Measurements from ENCODE around the gene GUCY1A1.

GUCY1A1 gene

DNA sequence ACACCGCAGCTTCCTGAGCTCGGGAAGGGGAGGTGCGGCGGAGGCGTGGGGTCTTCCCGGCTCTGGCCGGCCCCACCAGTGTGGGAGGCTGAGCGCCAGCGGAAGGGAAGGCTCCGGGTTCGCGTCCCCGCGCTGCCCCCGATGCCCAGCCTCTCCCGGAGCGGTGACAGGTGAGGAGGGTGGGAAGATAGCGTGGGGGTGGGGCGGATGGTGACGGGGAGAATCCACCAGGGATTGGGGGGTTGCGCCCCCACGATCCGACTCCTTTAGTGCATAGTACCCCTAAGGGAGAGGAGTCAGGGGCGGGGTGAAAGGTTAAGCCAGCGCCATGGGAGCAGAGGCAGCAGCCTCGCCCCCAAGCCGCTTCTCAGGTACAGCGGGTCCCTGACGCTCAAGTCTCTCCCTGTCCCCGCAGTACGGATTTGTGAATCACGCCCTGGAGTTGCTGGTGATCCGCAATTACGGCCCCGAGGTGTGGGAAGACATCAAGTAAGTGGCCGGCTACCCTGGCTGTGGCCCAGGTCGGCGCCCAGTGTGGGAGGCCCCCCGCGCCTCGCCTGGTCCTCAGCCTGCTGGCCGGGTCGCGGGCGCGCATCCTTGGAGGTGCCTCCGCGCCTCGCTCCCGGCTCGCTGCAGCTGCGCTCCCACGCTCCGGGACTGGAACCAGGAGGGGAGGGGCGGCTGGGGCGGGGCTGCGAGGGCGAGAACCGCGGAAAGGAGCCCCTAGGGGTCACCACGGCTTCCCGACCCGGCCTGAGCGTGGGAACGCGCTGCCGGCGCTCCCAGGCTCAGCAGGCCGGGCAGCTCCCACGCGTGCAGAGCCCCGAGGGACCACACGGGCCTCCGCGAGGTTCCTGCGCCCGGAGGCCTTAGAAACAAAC, 93.0 kb downstream of the GUCY1A1 start:
- DNase-seq = peak; percentile 46
- in situ Hi-C loops (cut with HindIII; ENCODE audit: low pct_ligation_motif_present, low pct_unique_long_range_greater_than_20kb, low sequenced_read_pairs) = no loop called here

DNA sequence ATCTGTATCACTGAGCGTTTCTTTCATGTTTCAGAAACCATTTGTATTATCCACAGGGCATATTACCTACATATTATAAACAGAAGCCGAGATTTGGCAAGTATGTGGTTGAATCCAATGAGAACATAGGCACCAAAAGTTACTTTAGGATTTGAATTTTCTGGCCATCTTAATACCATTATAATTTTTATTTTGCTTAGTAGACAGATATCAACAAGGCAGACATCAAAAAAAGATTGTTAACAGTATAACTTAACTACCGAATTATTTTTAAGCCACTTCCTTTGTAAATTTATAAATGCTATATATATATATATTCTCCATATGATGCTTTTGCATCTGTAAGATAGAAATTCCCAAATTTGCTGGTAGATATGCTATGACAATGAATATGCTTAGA, 94.4 kb downstream of the GUCY1A1 start:
- in situ Hi-C loops (cut with HindIII; ENCODE audit: low pct_ligation_motif_present, low pct_unique_long_range_greater_than_20kb, low sequenced_read_pairs) = no loop called here
- no peak for DNase-seq

DNA sequence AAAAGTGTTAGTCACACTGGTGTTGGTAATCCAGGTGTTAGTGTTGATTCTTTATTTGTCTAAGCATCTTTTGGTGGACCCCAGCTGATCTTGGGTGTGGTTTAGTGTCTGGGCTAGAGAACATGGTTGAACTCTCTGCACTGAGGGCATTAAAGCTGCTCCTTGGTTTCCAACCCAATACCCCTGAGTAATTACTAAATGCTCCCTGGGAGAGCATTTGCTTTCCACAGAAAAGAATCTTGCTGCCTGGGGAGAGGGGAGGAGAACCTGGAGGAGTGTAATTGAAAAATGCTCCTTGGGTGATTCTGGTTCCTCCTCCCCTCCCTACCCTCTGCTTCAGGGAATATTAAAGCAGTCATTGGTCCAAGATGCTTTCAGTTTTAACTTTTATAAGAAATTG, 95.3 kb downstream of the GUCY1A1 start:
- in situ Hi-C loops (cut with HindIII; ENCODE audit: low pct_ligation_motif_present, low pct_unique_long_range_greater_than_20kb, low sequenced_read_pairs) = no loop called here
- no peak for DNase-seq

DNA sequence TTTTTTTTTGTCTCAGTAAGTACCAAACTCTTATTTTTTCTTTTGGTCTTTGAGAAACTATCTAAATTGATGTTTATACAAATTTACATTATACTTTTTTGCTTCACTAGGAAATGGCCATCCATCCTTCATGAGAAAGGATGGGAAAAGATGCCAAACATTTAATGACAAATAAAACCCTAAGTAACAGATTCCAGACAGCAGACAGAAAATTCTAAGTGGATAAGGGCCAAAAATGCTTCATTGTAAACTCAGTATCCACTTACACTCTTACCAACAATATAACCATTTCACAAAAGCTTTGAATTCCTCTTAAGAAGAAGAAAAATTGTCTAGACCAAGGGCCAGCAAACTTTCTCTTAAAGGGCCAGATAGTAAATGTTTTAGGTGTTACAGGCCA, 95.7 kb downstream of the GUCY1A1 start:
- no peak for DNase-seq
- in situ Hi-C loops (cut with HindIII; ENCODE audit: low pct_ligation_motif_present, low pct_unique_long_range_greater_than_20kb, low sequenced_read_pairs) = no loop called here

DNA sequence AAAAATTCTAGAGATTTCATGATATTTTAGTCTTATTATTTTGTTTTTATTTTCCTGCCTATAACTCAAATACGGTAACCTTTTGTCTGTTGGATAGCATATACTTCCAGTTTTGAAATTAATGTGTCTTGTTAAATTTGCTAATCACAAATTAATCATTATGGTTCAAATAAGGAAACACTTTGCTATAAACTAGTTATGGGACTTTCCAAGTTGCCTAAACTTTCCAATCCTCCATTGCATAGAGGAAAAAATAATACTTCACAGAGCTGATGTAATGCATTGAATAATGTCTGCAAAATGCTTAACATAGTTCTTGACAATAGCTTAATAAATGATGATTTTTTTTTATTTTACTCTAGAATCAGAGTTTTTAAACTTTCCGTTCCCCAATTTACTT, 96.9 kb downstream of the GUCY1A1 start:
- DNase-seq = no peak
- in situ Hi-C loops (cut with HindIII; ENCODE audit: low pct_ligation_motif_present, low pct_unique_long_range_greater_than_20kb, low sequenced_read_pairs) = no loop called here

DNA sequence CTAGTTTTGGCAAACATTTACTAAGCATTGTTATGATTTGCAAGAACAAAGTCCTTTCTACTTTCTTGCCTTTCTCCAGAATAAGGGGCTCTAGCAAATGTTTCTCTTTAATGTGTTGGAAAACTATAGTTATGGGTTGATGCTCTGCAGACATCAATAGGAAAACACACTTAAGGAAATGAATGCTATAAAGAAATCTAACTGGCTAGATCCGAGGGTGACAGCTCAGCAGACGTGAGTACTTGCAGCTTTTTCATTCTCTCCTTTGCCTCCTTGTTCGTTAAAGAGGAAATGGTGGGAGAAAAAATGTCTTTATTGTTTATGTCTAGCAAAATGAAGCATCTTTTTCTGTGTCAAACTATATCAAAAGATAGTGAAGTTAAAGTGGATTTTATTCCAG, 98.5 kb downstream of the GUCY1A1 start:
- in situ Hi-C loops (cut with HindIII; ENCODE audit: low pct_ligation_motif_present, low pct_unique_long_range_greater_than_20kb, low sequenced_read_pairs) = no loop called here
- no peak for DNase-seq

DNA sequence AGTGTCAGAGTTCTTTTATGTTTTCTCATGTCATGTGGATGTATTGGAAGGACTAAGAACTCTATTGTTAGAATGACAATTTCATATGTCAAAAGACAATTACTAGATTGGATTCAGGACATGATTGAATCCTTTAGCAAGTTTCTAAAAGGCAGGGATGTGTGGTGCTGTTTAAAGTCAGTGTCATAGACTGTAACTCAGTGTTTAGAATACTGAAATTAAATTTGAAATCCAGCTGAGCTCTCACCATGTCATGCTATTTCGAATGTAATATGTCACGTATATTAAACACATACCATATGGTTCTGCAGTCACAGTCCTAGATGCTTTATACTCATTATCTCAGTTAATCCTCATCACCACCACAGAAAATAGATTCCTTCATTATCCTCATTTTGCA, 100.0 kb downstream of the GUCY1A1 start:
- in situ Hi-C loops (cut with HindIII; ENCODE audit: low pct_ligation_motif_present, low pct_unique_long_range_greater_than_20kb, low sequenced_read_pairs) = no loop called here
- no peak for DNase-seq

DNA sequence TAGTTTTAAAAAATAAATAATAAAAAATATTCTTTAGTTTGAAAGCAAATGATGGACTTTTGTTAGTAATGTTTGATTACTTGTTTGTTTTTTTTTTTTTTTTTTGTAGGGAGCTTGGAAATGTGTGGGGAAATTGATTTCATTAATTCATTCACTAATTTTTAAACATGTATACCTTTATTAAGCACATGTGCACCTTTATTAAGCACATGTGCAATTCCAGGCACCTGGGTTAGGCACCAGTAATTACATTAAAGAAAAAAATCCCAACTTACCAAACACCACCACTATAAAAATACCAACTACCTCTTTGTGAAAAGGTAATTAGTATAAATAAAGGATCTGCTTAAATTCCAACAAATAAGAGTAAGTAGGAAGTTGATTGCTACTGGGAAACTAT, 101.7 kb downstream of the GUCY1A1 start:
- DNase-seq = no peak
- in situ Hi-C loops (cut with HindIII; ENCODE audit: low pct_ligation_motif_present, low pct_unique_long_range_greater_than_20kb, low sequenced_read_pairs) = no loop called here

DNA sequence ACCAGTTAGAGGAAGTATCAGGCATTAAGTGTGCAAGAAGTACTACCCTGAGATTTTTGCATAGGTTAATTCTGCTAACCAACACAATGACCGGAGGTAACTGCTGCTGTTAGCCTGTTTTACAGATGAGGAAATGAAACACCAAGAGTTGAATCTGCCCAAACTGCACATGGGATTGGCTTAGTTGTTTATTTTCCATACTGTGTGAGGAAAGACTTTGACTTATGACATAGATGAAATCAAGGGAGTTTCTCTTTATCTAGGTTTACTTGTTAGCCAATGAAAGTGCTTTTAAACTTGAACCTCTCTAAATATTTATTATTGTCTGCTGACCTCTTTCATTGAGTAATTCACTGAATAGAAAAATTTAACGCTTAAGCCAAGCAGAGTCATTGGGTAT, 102.4 kb downstream of the GUCY1A1 start:
- in situ Hi-C loops (cut with HindIII; ENCODE audit: low pct_ligation_motif_present, low pct_unique_long_range_greater_than_20kb, low sequenced_read_pairs) = no loop called here
- no peak for DNase-seq

DNA sequence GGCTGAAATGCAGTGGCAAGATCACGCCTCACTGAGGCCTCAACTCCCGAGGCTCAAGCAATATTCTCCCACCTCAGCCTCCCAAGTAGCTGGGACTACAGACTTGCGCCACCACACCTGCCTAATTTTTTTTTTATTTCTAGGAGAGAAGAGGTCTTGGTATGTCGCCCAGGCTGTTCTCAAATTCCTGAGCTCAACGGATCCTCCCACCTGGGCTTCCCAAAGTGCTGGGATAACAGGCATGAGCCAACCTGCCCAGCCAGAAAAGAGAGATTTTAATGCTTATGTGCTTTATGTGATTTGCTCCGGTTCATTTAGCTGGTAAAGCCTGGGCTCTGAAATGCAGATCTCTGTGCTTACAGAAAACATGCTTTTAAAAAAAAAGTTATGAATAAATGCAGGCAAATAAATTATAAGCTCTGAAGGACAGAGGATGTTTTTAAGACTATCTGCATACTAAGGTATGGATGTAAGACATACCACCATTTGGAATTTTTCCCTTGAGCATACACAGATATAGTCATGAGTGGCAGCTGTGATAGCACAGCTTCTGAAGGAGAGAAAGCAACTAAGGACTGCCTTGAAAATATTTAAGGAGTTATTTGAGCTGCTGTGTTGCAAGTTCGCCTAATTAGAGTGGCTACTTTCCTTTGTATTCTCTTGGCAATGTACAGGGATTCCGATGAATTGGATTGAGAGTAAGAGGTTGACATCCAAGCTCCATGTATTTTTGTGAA, 106.0 kb downstream of the GUCY1A1 start:
- in situ Hi-C loops (cut with HindIII; ENCODE audit: low pct_ligation_motif_present, low pct_unique_long_range_greater_than_20kb, low sequenced_read_pairs) = no loop called here
- no peak for DNase-seq

DNA sequence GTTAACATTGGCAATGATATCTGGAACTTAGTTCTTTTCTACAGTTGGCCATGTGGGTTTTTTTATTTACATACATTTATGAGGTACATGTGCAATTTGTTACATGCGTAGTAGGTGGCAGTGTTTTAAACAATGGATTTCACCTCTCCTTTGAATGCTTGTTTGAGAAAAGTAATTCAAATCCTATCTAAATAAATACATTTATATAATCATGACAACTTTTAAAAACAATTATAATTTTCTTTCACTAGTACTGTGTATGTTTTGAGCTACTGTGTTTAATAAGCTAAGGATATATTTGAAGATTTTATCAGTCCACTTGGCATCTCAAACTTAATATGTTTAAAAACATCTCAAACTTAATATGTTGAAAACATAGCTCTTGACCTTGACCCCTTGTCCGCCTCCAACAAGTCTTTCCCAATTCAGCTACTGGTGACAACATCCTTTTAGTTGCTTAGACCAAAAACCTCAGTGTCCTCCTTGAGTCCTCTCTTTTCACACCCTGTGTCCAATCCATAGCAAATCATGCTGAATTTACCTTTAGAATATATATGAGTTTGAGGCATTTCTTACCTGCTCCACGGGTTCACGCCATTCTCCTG, 106.7 kb downstream of the GUCY1A1 start:
- DNase-seq = no peak
- in situ Hi-C loops (cut with HindIII; ENCODE audit: low pct_ligation_motif_present, low pct_unique_long_range_greater_than_20kb, low sequenced_read_pairs) = no loop called here

DNA sequence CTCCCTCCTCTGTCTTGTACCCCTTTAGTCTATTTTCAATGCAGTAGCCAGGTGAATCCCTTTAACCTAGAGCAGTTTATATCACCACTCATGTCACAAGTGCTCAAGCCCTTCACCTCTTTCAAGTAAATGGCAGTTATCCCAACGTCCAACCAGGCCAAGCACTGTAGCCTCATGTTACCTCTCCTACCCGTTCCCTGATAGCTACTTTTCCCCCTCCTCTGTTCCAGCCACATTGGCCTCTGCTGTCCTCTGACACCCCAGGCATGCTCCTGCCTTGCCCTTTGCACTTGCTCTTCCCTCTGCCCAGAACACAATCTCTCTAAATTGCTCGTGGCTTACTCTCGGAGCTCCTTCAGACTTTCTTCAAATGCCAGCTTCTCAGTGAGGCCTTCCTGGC, 107.4 kb downstream of the GUCY1A1 start:
- no peak for DNase-seq
- in situ Hi-C loops (cut with HindIII; ENCODE audit: low pct_ligation_motif_present, low pct_unique_long_range_greater_than_20kb, low sequenced_read_pairs) = no loop called here

DNA sequence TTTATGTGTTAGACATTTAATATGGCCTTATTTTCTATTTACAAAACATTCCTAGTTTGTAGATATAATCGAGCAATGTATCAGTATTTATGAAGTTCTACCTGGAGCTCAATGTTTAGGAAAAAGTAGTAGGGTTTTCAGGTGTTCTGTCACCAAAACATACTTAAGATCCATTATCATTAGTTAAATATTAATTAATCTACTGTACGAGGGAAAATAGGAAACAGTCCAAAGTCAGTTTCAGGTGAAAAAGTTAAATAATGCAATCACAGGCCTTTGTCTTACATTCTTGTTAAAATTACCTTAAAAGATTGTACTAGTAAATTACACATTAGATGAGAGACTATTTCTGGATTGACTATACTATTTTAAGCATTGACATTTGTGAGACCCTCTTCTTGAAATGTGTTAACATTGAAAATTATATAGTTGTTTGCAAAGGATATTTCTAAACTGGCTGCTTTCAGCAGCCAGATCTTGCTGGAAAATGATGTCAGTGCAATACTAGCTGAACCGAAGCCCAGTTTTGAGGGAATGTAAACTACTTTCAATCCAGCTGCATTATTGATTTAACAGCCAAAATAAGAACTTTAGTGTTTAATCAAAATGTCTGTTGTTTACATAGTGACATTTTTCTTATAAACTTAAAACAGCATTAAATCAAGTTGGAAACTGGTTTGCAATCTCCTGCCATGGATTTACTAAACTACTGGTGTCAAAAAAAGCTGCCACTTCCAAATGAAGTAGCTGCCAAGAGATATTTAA, 111.5 kb downstream of the GUCY1A1 start:
- no peak for DNase-seq
- in situ Hi-C loops (cut with HindIII; ENCODE audit: low pct_ligation_motif_present, low pct_unique_long_range_greater_than_20kb, low sequenced_read_pairs) = loop anchor here (25.0 kb wide), 1 partner anchor 366 kb away; no protein-coding TSS in a partner anchor

DNA sequence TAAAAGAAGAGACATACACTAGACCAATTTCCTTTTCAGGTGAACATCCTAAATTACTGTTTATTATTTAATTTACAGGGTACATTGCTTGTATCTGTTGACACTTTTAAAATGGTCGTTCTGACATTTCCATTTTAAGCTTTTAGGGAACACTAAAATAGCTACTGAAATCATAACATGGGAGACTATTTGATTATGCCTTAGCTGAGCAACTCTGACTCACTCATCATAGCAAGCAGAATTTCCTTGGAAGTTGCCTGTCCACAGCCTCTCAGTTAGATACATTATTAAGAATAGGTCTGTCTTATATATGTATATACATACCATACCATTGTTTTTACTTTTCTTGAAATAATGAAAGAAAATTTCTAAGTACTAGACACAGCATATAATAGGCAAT, 114.1 kb downstream of the GUCY1A1 start:
- in situ Hi-C loops (cut with HindIII; ENCODE audit: low pct_ligation_motif_present, low pct_unique_long_range_greater_than_20kb, low sequenced_read_pairs) = loop anchor here (25.0 kb wide), 1 partner anchor 368 kb away; no protein-coding TSS in a partner anchor
- DNase-seq = no peak

DNA sequence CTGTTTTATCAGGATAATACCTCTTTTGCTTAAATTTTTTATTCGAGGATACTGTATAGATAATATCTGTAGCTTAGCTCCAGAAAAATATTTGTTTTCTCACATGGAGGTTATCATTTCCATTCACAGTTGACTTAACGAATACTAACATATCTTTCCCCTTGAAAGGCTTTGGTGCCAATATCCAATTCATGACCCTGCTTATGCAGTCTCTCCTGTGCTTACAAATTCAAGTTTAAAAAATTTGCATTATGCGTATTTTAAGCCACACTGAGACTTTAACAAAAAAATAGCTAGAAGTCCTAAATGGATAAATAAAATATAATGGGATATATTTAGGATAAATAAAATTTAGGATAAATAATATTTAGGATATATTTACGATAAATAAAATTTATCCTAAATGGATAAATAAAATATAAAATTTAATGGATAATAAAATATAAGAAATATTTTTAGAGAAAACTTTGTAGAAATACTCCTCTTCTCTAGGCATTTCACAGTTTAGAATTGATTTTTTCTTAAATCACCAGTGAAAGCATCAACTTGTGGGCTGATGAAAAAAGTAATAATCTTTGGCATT, 114.7 kb downstream of the GUCY1A1 start:
- DNase-seq = no peak
- in situ Hi-C loops (cut with HindIII; ENCODE audit: low pct_ligation_motif_present, low pct_unique_long_range_greater_than_20kb, low sequenced_read_pairs) = loop anchor here (25.0 kb wide), 1 partner anchor 369 kb away; no protein-coding TSS in a partner anchor
